Heart left ventricle (tissue), 13 donors: ENCODE measurements around the gene C16orf95.

Experiments
- CTCF ChIP-seq, 12 donors: fragments of 200-600 bp; sonication (generic) in 4 of 12; IDR thresholded peaks; one replicate each; pipeline versions ENCODE4 v1.5.0 to v1.8.0; 2018 to 2022; ENCODE audit warnings: antibody characterized with exemption in 12 of 12, mild to moderate bottlenecking in 5 of 12
- POLR2A ChIP-seq, 2 donors: fragments of 450-650 bp; IDR thresholded peaks; one replicate each; pipeline ENCODE4 v1.6.1; 2017; ENCODE audit warnings: antibody characterized with exemption in 2 of 2, mild to moderate bottlenecking in 2 of 2, moderate library complexity in 2 of 2
- donor health status: ischemic (EF 13 %, LVEDD 7.1; RV severe dilation, severe dysfunction).
- donor health status: DM: no; HTN: yes; CAD: no.
- donor health status: DM: no; HTN: no; CAD: no.
- donor health status: ischemic (EF 25% LVEDD 6.9; RV normal size, moderate dysfunction).
- donor health status: ischemic (EF 25% LVEDD 5.7; RV mildly dilated, moderate dysfunction).
- donor health status: ischemic (EF 35%, LVEDD 5.7; RV mildly dilated, moderate dysfunction).
- donor health status: nonischemic (EF 11% LVEDD 7.7; RV severe dilation, severe dysfunction).
- donor health status: DM: yes; HTN: yes; CAD: no.
- donor health status: PGD.
- donor health status: ischemic (EF 29% LVEDD 5.4; RV normal size, mild dysfunction).
- donor health status: nonischemic (EF 23%, LVEDD 6.1; RV moderate dilation, normal function).

- no peak for TF ChIP-seq CTCF (IDR thresholded peaks at IDR 0.05)
- TF ChIP-seq POLR2A (IDR thresholded peaks at IDR 0.05) = no peak
These were observed 50.3 kb downstream of the C16orf95 start for GRCh38 chr16:87266846-87267245.
